Endodermal cell (in vitro differentiated cells): ENCODE results near the gene TIGIT. TPM values are rescaled to one million over a fixed set of nuclear protein-coding genes. Genes with fewer than 3 reads are reported as not detected.

Experiments
- DNase-seq: peaks from one replicate; pipeline ENCODE4 v3.0.0-alpha.2; 2017
- H3K27ac ChIP-seq: 2 replicates; pipeline ENCODE4 v1.5.1; 2013; ENCODE audit warnings: mild to moderate bottlenecking, low read depth, low read length, moderate library complexity
- H3K27me3 ChIP-seq: 2 replicates; pipeline ENCODE4 v1.6.1; 2013; ENCODE audit warnings: mild to moderate bottlenecking, low read length, moderate library complexity; ENCODE audit not compliant: insufficient read depth, control insufficient read depth, poor library complexity, severe bottlenecking
- H3K36me3 ChIP-seq: 2 replicates; pipeline ENCODE4 v1.7.0; 2013; ENCODE audit warnings: mild to moderate bottlenecking, low read length, moderate library complexity; ENCODE audit not compliant: control insufficient read depth, insufficient read depth
- H3K4me1 ChIP-seq: one replicate; pipeline ENCODE4 v1.7.0; 2013; ENCODE audit warnings: low read length; ENCODE audit not compliant: control insufficient read depth, insufficient read depth
- H3K4me3 ChIP-seq: 2 replicates; pipeline ENCODE4 v1.5.1; 2013; ENCODE audit warnings: mild to moderate bottlenecking, low read length, moderate library complexity
- H3K9ac ChIP-seq: 2 replicates; pipeline ENCODE4 v1.6.1; 2013; ENCODE audit warnings: mild to moderate bottlenecking, low read length, moderate library complexity; ENCODE audit not compliant: poor library complexity, severe bottlenecking; ENCODE audit errors: extremely low read depth
- H3K9me3 ChIP-seq: 2 replicates; pipeline ENCODE4 v1.6.1; 2013; ENCODE audit warnings: mild to moderate bottlenecking, low read length, moderate library complexity; ENCODE audit not compliant: control insufficient read depth
- H3K27ac Mint-ChIP-seq: 2 replicates; pipeline ENCODE4 v1.8.0; 2020; ENCODE audit warnings: mixed read lengths
- H3K27me3 Mint-ChIP-seq: 2 replicates; pipeline ENCODE4 v1.8.0; 2021; ENCODE audit warnings: mild to moderate bottlenecking, mixed read lengths; ENCODE audit not compliant: insufficient read depth
- H3K36me3 Mint-ChIP-seq: 2 replicates; pipeline ENCODE4 v1.8.0; 2020; ENCODE audit warnings: low read depth, mixed read lengths
- H3K4me1 Mint-ChIP-seq: 2 replicates; pipeline ENCODE4 v1.8.0; 2020; ENCODE audit warnings: mixed read lengths
- H3K4me3 Mint-ChIP-seq: 2 replicates; pipeline ENCODE4 v1.8.0; 2020; ENCODE audit warnings: mild to moderate bottlenecking, moderate library complexity, mixed read lengths
- H3K9me3 Mint-ChIP-seq: 2 replicates; pipeline ENCODE4 v1.8.0; 2020; ENCODE audit warnings: mild to moderate bottlenecking, mixed read lengths
- WGBS, 2 experiments: methylation state at CpG; one replicate each; pipeline versions ENCODE4 v1.1.5 to v1.1.7; 2013; ENCODE audit warnings: missing lambda C conversion rate in 2 of 2, mixed read lengths in 1 of 2; ENCODE audit not compliant: insufficient coverage in 1 of 2, insufficient read length in 1 of 2; 5-methylcytosine and 5-hydroxymethylcytosine counted together
- long read RNA-seq, 4 experiments: library from polyadenylated mRNA in 2 of 4; library from RNA in 1 of 4; library from capped mRNA in 1 of 4; stranded (forward) in 3 of 4; unstranded in 1 of 4; transcript quantifications; one replicate each; pipeline ENCODE4 v2.0.0, GENCODE V29; 2020 to 2021; ENCODE audit warnings: inconsistent platforms in 1 of 4
- polyA plus RNA-seq, 2 experiments: library from polyadenylated mRNA; stranded (reverse); fragments of 50-300 nt; gene quantifications; one replicate each; pipeline ENCODE4 v1.2.3, GENCODE V29; 2013
- total RNA-seq, 2 donors: library from RNA; stranded (reverse); fragmentation: NEBNext Ultra II Directional in 1 of 2; extraction: Animal tissue kit (Norgen Biotek cat#: 25700) in 1 of 2; gene quantifications; 2 replicates in 1 of 2; 3 replicates in 1 of 2; pipeline ENCODE4 v1.2.1, GENCODE V29; 2021
- TF ChIP-seq, protein P1 (sequence below): fragments of 200-600 bp; sonication (generic); conservative IDR thresholded peaks from 2 replicates; pipeline ENCODE4 v1.5.0; 2021; ENCODE audit warnings: antibody characterized with exemption, mild to moderate bottlenecking

TIGIT gene
- not detected for total RNA-seq
- not detected for polyA plus RNA-seq (2013, experiment 1 of 2)
- polyA plus RNA-seq (2013, experiment 2 of 2) = not detected
- long read RNA-seq, experiment 1 = 0 reads
- long read RNA-seq, experiment 2 = 0 reads
- long read RNA-seq, experiment 3 = 0 reads
- long read RNA-seq, experiment 4 = 0 reads

DNA sequence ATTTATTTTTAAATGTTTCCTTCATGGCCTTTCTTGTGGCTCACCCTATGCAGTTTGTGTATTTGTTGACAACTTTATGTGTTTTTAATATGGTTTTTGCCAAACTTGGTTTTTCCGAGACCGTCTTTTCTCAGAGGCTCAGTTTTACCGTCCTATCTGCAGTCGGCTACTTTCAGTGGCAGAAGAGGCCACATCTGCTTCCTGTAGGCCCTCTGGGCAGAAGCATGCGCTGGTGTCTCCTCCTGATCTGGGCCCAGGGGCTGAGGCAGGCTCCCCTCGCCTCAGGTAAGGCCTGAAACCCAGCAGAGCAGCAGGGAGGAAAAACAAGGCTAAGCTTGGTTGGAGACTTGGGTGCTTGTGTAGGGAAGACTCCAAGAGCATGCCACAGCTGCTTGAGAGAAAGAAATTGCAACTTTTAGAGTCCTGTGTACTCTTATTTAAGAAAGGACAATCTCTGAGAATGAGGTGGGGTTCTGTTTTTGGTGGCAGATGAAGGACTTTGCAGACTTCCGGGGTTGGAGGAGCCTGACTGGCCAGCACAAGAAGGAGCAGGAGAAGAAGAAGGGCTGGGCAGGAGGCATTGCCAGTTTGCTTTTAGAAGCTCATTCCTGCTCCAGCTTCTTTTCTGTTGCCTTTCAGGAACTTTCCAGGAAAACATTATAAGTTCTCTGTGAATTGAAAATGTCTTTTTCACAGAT is at the start of gene TIGIT:
TSS of gene TIGIT (plus strand) at position 191 of the 698 bp plus-strand sequence. CDS start at position 225, 34 bp downstream.
- Histone ChIP-seq H3K36me3 (no peaks in the 10 kb centered on the region), H3K27me3 (no peaks in the 10 kb centered on the region), H3K27ac (no peak within 1 kb of the TSS), H3K9me3 (no peaks in the 10 kb centered on the region), H3K4me1 (no peaks in the 10 kb centered on the region), H3K4me3 (no peak within 1 kb of the TSS), H3K9ac (no peak within 1 kb of the TSS)
- DNase-seq = no peak
- no peaks in the 10 kb centered on the region for H3K9me3 Mint-ChIP-seq
- no peaks in the 10 kb centered on the region for H3K36me3 Mint-ChIP-seq
- WGBS, 2 experiments = 91 to 96% methylated on average over 6 to 7 of the region's 7 CpGs
- H3K27ac Mint-ChIP-seq = no peak within 1 kb of the TSS
- H3K4me3 Mint-ChIP-seq = no peak within 1 kb of the TSS
- no peaks in the 10 kb centered on the region for H3K27me3 Mint-ChIP-seq
- H3K4me1 Mint-ChIP-seq = peaks cover 5% of the 10 kb centered on the region
- TF ChIP-seq, protein P1, sequence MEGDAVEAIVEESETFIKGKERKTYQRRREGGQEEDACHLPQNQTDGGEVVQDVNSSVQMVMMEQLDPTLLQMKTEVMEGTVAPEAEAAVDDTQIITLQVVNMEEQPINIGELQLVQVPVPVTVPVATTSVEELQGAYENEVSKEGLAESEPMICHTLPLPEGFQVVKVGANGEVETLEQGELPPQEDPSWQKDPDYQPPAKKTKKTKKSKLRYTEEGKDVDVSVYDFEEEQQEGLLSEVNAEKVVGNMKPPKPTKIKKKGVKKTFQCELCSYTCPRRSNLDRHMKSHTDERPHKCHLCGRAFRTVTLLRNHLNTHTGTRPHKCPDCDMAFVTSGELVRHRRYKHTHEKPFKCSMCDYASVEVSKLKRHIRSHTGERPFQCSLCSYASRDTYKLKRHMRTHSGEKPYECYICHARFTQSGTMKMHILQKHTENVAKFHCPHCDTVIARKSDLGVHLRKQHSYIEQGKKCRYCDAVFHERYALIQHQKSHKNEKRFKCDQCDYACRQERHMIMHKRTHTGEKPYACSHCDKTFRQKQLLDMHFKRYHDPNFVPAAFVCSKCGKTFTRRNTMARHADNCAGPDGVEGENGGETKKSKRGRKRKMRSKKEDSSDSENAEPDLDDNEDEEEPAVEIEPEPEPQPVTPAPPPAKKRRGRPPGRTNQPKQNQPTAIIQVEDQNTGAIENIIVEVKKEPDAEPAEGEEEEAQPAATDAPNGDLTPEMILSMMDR = no peak

DNA sequence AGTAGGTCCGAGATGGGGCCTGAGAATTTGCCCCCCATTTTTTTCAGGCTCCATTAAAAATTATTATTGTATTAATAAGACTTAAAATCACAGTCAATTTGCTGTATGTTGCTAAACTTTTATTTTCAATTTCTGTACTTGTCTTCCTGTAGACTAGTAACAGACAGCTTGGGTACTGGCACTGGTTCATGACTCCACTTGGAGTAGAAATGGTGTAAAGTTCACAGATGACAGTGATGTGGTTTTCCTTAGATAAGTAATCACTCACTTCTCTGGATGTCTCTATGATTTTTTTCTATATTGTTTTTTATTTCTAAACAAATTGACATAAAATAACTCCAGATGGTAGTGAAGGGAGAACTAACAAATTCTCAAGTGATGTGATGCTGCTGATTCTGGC is 40.9 kb upstream of the TIGIT start:
- Mint-ChIP-seq H3K27me3 (no peaks in the 10 kb centered on the region), H3K4me3 (no peak overlapping the region), H3K36me3 (no peaks in the 10 kb centered on the region), H3K9me3 (peaks cover 6% of the 10 kb centered on the region), H3K27ac (no peak overlapping the region), H3K4me1 (peaks cover 4% of the 10 kb centered on the region)
- Histone ChIP-seq H3K9me3 (no peaks in the 10 kb centered on the region), H3K4me3 (no peak overlapping the region), H3K4me1 (no peaks in the 10 kb centered on the region), H3K27me3 (no peaks in the 10 kb centered on the region), H3K9ac (no peak overlapping the region), H3K27ac (no peak overlapping the region), H3K36me3 (no peaks in the 10 kb centered on the region)
- DNase-seq = no peak
- TF ChIP-seq, protein P1 = no peak
- WGBS, 2 experiments = 40% methylated on average over 1 of the region's 1 CpG; no CpG with 5 or more reads in 1 of the 2 experiments

DNA sequence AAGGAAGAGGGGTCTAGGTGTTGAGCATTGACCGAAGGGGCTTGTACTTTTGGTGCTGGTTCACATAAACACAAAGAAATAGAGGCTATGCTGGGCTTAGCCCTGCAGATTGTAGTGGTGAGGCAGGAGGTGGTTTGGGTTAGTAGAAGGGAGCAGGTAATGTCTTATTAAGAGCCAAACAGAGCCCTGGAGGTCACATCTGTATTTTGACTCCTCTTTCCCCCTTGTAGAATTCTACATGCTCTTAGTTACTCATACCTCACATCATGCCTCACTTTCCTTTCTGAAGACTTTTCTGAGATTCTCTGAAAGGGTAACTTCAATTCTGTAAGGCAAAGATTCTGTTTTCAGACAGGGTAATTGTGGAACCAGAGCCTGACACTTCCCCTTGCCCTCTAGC is 40.3 kb upstream of the TIGIT start:
- DNase-seq = no peak

More for the DNA sequence above, 40.3 kb upstream of the TIGIT start:
- TF ChIP-seq, protein P1 = no peak
- Histone ChIP-seq H3K4me3 (no peak overlapping the region), H3K27ac (no peak overlapping the region), H3K36me3 (no peaks in the 10 kb centered on the region), H3K27me3 (no peaks in the 10 kb centered on the region), H3K4me1 (no peaks in the 10 kb centered on the region), H3K9ac (no peak overlapping the region), H3K9me3 (no peaks in the 10 kb centered on the region)
- no peaks in the 10 kb centered on the region for H3K36me3 Mint-ChIP-seq
- peaks cover 4% of the 10 kb centered on the region for H3K4me1 Mint-ChIP-seq
- H3K9me3 Mint-ChIP-seq = peaks cover 10% of the 10 kb centered on the region
- no peak overlapping the region for H3K4me3 Mint-ChIP-seq
- 88 to 100% methylated on average over 1 of the region's 1 CpG for WGBS, 2 experiments
- H3K27me3 Mint-ChIP-seq = no peaks in the 10 kb centered on the region
- no peak overlapping the region for H3K27ac Mint-ChIP-seq
